Stomach (tissue), 9 donors: ENCODE results near the gene DHRS1. TPM values are rescaled to one million over a fixed set of nuclear protein-coding genes. Genes with fewer than 3 reads are reported as not detected.

Experiments
- DNase-seq, 2 donors: peaks; one replicate each; pipeline versions ENCODE4 v3.0.0 to v3.0.0-alpha.2; 2013 to 2019
- H3K27ac ChIP-seq, 5 donors: fragments of 200-600 bp in 4 of 5; sonication (generic) in 4 of 5; one replicate each; pipeline ENCODE4 v1.5.1; 2013 to 2019; ENCODE audit warnings: mild to moderate bottlenecking in 1 of 5, moderate library complexity in 1 of 5
- H3K27me3 ChIP-seq, 3 donors: fragments of 200-600 bp; sonication (generic); one replicate each; pipeline ENCODE4 v1.5.1; 2017 to 2019; ENCODE audit warnings: mixed run types in 1 of 3
- H3K36me3 ChIP-seq, 4 donors: fragments of 200-600 bp; sonication (generic); 1 replicate in 3 of 4; 2 replicates in 1 of 4; pipeline ENCODE4 v1.5.1; 2016 to 2019
- H3K4me1 ChIP-seq, 4 donors: fragments of 200-600 bp; sonication (generic); one replicate each; pipeline ENCODE4 v1.5.1; 2016 to 2019
- H3K4me3 ChIP-seq, 4 donors: fragments of 200-600 bp; sonication (generic) in 3 of 4; one replicate each; pipeline ENCODE4 v1.5.1; 2016 to 2019; ENCODE audit warnings: mild to moderate bottlenecking in 1 of 4
- H3K9me3 ChIP-seq, 4 donors: fragments of 200-600 bp; sonication (generic); one replicate each; pipeline ENCODE4 v1.5.1; 2016 to 2019
- CTCF ChIP-seq, 7 experiments: fragments of 450-650 bp in 4 of 7; fragments of 200-600 bp in 3 of 7; sonication (generic) in 3 of 7; IDR thresholded peaks; one replicate each; pipeline ENCODE4 v1.5.1; 2016 to 2019; ENCODE audit warnings: antibody characterized with exemption in 7 of 7, control low read depth in 2 of 7, mild to moderate bottlenecking in 1 of 7
- EP300 ChIP-seq: sonication (generic); formaldehyde crosslinking; IDR thresholded peaks from one replicate; pipeline ENCODE4 v1.6.1; 2017; ENCODE audit warnings: antibody characterized with exemption
- POLR2A ChIP-seq, 4 donors: fragments of 450-650 bp; IDR thresholded peaks; one replicate each; pipeline ENCODE4 v1.6.1; 2016; ENCODE audit warnings: antibody characterized with exemption in 4 of 4, control low read depth in 2 of 4, mild to moderate bottlenecking in 1 of 4, moderate library complexity in 1 of 4
- POLR2AphosphoS5 ChIP-seq, 3 donors: sonication (generic); formaldehyde crosslinking; IDR thresholded peaks; one replicate each; pipeline ENCODE4 v1.6.1; 2016; ENCODE audit warnings: antibody characterized with exemption in 3 of 3
- WGBS, 5 donors: extraction: QIAGEN DNeasy Blood & Tissue Kit in 3 of 5; methylation state at CpG; one replicate each; pipeline versions ENCODE4 v1.1.5 to v1.1.7; 2013 to 2018; 5-methylcytosine and 5-hydroxymethylcytosine counted together
- intact Hi-C: fragments of 100-400 bp; cut with DNase I; formaldehyde crosslinking; loops from one replicate; pipeline ENCODE4 v1.15.1; 2023; ENCODE audit warnings: low total_unique reads
- polyA plus RNA-seq, 3 donors: library from polyadenylated mRNA; stranded (reverse); fragments of 200-250 nt; gene quantifications; one replicate each; pipeline ENCODE4 v1.2.3, GENCODE V29; 2013
- total RNA-seq, 5 donors: library from RNA; depleted of rRNA; stranded (reverse); fragments of >200 nt; gene quantifications; one replicate each; pipeline versions ENCODE4 v1.1.0 to v1.2.3, GENCODE V29; 2014 to 2016
- donor health status: healthy with polysubstance abuse.
- donor health status: Bipolar disorder and iron deficiency.
- donor health status: healthy.

The DHRS1 gene
- total and polyA plus RNA-seq, 8 donors: 5.3 to 71.9 (median 25.1) TPM

GRCh38 chr14:24315807-24316596 is 16.4 kb upstream of the DHRS1 start:
- peak; percentile 77 to 80 for DNase-seq
- peaks cover 0 to 41% (median 4%) of the 10 kb centered on the region in 3 donors for H3K27me3 ChIP-seq
- no peaks in the 10 kb centered on the region for H3K36me3 ChIP-seq
- peaks cover 30 to 65% (median 43%) of the 10 kb centered on the region in 4 donors for H3K4me1 ChIP-seq
- WGBS, 5 donors: 25 to 46% (median 31%) methylated on average over 14 to 70 of the region's 70 CpGs
- peak in 4 of 7 experiments; percentile 8 to 36 (median 22) for TF ChIP-seq CTCF (IDR thresholded peaks at IDR 0.05)
- no peak for TF ChIP-seq EP300
- TF ChIP-seq POLR2AphosphoS5 (IDR thresholded peaks at IDR 0.05): peak in 2 of 3 donors; percentile 14 to 40
- H3K27ac ChIP-seq: peak overlapping the region; percentile 37 to 95 (median 66)
- peak overlapping the region in 2 of 4 donors; percentile 18 to 21 for H3K4me3 ChIP-seq
- intact Hi-C loops: no loop called here
- no peaks in the 10 kb centered on the region for H3K9me3 ChIP-seq

GRCh38 chr14:24315243-24315806 is 15.7 kb upstream of the DHRS1 start:
- Histone ChIP-seq H3K27ac (peak overlapping the region; percentile 37 to 95 (median 66)), H3K9me3 (no peaks in the 10 kb centered on the region), H3K36me3 (no peaks in the 10 kb centered on the region), H3K4me3 (peak overlapping the region in 2 of 4 donors; percentile 18 to 21), H3K27me3 (peaks cover 0 to 41% (median 4%) of the 10 kb centered on the region in 3 donors), H3K4me1 (peaks cover 35 to 72% (median 50%) of the 10 kb centered on the region in 4 donors)
- intact Hi-C loops: no loop called here
- no peak for TF ChIP-seq CTCF (IDR thresholded peaks at IDR 0.05)
- no peak for TF ChIP-seq POLR2AphosphoS5 (IDR thresholded peaks at IDR 0.05)
- TF ChIP-seq EP300: no peak
- TF ChIP-seq POLR2A (IDR thresholded peaks at IDR 0.05): no peak
- DNase-seq: no peak
- 71 to 84% (median 75%) methylated on average over 10 of the region's 10 CpGs for WGBS, 5 donors

GRCh38 chr14:24314377-24315193 is 15.0 kb upstream of the DHRS1 start:
- Histone ChIP-seq H3K9me3 (no peaks in the 10 kb centered on the region), H3K36me3 (no peaks in the 10 kb centered on the region), H3K4me1 (peaks cover 42 to 80% (median 58%) of the 10 kb centered on the region in 4 donors), H3K4me3 (peak overlapping the region in 2 of 4 donors; percentile 18 to 21), H3K27ac (peak overlapping the region in 4 of 5 donors; percentile 83 to 95 (median 88)), H3K27me3 (peaks cover 0 to 37% (median 4%) of the 10 kb centered on the region in 3 donors)
- DNase-seq: no peak
- intact Hi-C loops: no loop called here
- WGBS, 5 donors: 65 to 74% (median 69%) methylated on average over 5 of the region's 5 CpGs
- no peak for TF ChIP-seq EP300

GRCh38 chr14:24313913-24314312 is 14.3 kb upstream of the DHRS1 start:
- TF ChIP-seq POLR2AphosphoS5 (IDR thresholded peaks at IDR 0.05) (no peak), EP300 (no peak), POLR2A (IDR thresholded peaks at IDR 0.05) (no peak), CTCF (IDR thresholded peaks at IDR 0.05) (no peak)
- DNase-seq: no peak
- intact Hi-C loops: no loop called here
- H3K4me3 ChIP-seq: no peak overlapping the region
- 66 to 89% (median 84%) methylated on average over 2 of the region's 2 CpGs for WGBS, 5 donors
- H3K27ac ChIP-seq: peak overlapping the region; percentile 2 to 95 (median 88)
- H3K9me3 ChIP-seq: no peaks in the 10 kb centered on the region
- peaks cover 0 to under 1% (median 0%) of the 10 kb centered on the region in 4 donors for H3K36me3 ChIP-seq
- peaks cover 0 to 30% (median 4%) of the 10 kb centered on the region in 3 donors for H3K27me3 ChIP-seq
- peaks cover 44 to 86% (median 64%) of the 10 kb centered on the region in 4 donors for H3K4me1 ChIP-seq
